CD4-positive, alpha-beta T cell treated with Interleukin-17A for 4 hours (primary cell): ENCODE results near the gene SLC16A7.

Experiments used
- DNase-seq: peaks from one replicate; pipeline ENCODE4 v3.0.0-alpha.2; 2020; ENCODE audit warnings: mixed read lengths

SLC16A7 gene

DNA sequence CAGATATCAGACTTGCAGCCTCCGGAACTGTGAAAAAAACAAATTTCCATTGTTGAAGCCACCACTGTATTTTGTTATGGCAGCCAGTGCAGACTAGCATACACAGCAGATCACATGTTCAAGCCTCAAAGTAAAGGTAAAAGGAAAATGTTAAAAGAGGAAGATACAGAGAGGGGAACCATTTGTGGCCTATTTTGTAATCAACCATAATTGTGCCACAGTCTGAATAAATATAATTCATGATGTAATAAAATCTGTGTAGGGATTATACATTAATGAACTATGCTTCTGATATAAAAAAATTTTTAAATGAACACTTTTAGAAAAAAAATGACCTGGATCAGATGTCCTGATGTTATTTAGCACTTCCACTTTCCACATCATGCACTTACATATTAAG lies 79.6 kb downstream of the SLC16A7 start:
- DNase-seq: no peak

DNA sequence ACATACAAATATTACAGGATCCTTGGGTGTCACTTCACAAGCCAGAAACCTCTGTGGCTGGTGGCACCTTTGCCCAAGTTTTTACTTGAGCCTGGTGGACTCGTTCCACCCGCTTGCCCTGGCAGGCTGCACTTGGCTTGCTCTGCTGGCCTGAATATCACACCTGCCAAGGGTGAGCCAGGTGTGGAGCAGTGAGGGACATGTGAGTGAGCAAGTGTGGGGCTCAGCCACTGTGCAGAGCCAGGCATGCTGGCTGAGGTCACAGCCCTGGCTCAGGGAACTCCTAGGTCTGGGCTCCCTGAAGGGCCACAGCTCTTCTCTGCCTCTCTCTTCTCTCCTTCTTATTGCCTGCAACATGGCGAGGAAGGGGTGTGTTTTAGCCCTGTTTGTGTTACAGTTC lies 82.0 kb downstream of the SLC16A7 start:
- no peak for DNase-seq

DNA sequence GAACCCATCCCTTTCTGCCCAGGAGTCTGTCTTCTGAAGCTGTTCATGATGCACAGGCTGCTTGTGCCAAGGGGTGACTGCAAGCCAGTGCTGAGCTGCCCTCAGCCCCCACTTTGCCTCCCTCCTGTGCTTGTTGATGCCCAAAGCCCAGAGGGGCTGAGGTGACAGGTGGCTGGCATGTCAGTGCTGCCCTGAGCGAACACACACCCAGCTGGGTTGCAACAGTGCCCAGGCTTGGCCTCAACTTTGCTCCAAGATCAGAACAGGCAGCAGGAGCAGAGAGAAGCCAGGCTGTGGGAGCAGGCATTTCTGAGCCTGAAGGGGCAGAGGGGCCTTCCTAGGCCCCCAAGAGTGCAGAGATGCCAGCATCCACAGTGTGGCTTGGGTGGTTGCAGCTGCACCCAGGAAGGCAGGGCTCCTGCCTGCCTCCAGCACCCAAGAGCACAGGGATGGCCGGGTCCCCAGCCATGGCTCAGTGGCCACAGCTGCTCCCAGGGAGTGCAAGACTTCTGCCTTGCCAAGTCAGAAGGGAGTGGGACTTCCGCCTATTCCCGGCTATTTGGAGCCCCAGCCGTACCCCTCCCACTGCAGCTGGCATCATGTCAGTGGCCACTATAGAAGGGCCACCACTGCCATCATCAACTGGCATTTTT lies 83.1 kb downstream of the SLC16A7 start:
- no peak for DNase-seq

DNA sequence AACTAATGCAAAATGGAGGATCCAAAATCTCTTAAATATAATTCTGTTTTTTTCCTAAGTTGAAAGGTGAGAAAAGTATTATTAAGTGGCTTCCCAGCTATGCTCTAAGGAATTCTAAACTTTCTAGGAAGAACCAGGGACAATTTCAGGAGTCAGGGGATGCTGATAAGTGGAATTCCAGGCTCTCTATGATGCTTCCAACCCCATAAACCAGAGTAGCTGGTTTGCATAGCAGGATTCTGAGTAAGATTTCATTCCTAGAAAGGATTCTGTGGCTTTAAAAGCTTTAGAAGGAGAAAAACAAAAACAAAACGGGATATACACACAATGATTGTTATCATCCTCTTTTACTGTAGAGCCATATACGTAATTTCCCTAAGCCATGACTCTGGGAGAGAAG lies 93.9 kb downstream of the SLC16A7 start:
- DNase-seq: no peak

DNA sequence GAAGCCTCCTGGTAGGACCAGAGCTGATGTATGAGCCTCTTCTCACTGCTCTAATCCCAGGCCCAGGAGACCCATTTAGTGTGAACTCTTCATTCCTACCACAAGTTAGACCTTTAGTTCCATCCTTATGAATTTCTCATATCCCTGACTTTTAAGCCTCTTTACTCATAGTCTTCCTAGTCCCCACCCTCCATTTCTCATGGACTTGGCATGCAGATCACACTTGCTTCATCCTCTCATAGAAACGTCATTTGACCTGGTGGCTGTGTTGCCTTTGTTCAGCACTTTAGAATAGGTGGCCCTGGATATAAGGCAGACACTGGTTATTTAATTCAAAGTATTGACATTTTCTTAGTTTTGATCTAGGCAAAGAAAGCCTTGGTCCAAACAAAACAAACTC lies 99.5 kb downstream of the SLC16A7 start:
- no peak for DNase-seq

DNA sequence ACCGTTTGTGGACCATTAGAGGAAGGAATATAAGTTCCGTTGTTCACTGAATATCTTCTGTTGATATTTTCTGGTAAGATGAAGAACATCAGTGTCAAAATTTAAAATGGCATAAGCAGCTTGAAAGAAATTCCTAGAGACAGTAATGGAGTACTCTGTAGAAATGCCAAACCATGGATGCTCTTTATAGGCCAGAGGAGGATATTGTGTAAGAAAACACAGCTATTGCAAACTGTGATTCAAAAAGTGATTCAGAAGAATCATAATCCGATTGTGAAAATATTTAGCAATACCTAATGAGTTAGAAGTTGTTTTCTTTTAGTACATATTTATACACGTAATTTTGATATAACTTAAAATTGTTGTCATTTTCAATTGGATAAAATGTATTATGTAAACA lies 102.8 kb downstream of the SLC16A7 start:
- no peak for DNase-seq

DNA sequence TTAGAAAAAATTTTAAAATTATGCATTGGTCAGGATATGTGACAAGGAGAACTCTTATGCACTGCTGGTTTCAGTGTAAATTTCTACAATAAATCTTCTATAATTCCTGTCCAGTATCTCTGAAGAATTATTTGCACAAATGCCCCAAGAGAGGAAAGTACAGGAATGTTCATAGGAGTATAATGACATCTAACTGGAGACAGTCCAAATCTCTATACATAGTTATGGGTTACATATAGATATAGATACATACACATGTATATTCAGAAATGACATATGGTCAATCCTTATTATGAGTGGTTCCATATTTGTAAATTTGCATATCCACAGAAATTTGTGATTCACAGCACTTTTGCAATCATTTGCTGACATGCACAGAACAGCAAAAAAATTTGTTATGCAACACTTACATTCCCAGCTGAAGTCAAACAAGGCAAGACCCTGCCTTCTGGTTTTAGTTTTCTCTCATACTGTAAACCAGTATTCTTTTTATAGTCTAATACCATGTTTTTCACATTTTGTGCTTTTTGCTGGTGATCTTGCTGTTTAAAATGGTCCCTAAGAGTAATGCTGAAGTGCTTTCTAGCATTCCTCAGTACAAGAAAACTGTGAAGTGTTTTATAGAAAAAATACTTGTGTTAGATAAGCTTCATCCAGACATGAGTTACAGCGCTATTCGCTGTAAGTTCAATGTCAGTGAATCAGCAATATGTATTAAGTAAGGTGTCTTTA lies 103.8 kb downstream of the SLC16A7 start:
- no peak for DNase-seq

DNA sequence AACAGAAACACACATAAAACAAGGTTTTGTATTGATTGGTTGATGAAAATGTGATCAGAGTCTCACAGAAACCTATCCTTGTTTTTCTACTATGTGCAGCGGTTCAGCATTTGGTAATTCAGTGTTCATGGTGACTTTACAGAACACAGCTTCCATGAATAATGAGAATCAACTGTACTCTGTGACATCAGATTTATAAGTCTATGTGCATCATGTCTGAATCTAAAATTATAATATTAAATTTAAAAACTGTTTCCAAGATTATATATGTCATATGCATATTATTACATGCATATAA lies 104.3 kb downstream of the SLC16A7 start:
- no peak for DNase-seq

DNA sequence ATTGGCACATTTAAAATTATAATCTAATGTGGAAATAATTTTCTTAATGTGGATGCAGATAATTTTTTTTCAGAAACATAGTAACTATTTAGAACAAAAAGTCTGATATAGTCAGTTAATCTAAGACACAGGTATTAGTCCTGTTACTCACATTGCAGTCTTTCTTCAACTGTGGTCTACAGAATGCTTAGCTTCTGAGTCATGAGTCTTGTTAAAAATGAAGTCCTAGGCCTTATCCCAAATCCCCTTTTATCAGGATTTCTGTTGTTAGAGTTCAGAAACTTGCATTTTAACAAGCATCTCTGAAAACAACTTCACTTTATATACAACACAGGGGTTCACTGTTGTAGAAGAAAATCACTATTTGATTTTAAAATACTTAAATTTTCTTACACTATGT lies 112.2 kb downstream of the SLC16A7 start:
- DNase-seq: no peak

DNA sequence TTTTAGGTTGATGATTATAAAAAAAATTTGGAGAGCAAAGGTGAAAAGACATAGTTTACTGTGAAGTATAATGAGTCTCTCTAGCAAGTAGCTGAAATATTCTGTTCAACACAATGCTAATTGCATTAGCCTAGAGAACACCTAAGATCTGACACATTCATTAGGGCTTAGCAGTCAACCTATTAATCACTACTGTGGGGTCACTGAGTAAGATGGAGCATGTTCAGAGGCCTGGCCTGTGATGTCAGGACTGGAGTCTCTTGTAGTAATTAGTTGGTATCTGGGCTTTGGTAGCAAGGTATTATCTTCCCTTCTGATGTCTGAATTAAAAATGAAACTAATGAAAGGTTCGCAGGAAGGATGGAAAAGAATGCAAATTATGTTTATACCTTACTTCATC lies 112.7 kb downstream of the SLC16A7 start:
- no peak for DNase-seq

DNA sequence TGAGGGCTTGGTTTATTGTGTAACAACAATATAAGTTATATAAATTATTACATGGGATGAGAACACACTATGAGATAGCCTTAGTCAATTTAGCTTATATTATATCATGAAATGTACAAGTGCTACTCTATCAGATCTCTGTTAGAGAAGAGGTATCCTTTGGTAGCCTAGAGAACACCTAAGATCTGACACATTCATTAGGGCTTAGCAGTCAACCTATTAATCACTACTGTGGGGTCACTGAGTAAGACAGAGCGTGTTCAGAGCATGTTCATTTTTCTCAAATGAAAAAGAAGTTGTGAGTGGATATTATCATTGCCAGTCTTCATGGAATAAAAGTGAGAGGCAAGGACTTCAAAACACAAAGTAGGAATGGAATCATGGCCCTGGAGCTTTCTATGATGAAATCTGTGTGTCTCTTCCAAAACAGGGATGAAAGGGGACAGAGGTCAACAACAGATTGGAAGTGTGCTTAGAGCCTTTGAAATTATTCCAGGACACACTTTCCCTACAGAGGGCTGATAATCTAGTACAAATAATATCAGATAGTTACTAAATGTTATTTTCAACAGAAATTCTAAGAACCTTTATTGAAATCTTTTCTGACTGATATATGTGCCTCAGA lies 114.3 kb downstream of the SLC16A7 start:
- DNase-seq: no peak

DNA sequence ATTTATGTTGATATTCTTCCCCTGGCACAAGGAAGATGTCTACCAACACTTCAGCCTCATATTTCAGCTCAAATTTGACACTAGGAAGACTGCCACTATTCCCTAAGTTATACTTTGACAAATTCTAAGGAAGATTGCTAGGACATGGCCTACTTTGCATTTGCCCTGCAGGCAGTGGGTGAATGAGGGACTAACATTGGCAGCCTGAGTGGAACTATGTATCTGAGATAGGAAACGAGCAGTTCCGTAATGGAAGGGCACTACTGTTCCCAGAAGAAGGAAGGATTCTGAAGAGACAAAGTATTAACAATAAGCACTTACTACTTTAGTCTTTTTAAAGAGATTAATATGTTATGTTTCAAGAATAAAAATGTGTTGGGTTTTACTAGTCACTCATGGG lies 115.1 kb downstream of the SLC16A7 start:
- DNase-seq: no peak

DNA sequence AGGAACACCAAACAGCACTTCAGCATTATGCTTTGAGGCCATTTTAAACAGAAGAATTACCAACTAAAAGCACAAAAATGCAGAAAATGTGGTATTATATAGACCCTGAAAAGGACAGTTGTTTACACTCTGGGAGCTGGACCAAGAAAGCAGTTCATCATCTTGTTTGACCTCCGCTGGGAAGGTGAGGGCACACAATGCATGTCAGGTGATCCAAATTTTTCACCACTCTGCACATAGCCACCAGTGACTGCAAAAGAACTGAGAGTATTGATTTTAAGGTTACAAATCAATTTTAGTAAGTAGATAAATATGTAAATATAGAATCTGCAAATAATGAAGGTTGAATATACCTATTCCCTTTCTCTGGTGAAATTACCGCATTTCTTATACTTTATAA lies 119.6 kb downstream of the SLC16A7 start:
- DNase-seq: no peak

DNA sequence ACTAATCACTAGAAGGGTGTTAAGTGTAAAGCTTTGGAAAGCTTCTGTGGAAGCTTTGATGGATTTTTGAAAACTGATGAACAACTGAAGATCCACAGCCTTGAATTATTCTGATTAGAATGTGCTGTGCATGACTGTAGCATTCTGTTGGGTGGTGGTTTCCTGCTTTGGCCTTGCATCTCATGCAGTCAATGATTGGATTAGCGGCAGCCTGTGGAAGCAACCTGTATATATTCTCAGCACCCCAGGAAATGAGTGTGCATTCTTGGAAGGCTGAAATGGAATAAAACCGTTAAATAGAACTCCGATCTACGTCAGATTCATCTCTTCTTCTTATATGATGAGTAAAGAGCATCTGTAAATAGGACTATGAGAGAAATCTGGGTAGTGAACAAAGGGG lies 120.2 kb downstream of the SLC16A7 start:
- no peak for DNase-seq

DNA sequence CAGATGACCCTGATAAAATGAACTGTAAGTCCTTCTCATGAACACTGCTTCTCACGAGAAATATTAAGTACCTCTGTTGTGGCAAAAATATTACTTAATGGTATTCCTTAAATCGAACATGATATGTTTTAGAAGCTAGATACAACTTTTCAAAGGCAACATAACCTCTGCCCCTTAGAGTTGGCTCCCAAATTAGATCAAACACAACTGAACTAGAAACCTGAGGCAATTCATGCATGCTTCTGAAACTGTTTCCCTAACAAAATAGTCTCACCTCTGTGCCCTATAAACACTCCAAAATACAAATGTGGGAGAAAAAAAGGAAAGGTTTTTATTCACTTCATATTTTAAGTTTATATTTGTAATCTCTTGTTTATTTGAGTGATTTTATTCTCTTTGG lies 121.6 kb downstream of the SLC16A7 start:
- no peak for DNase-seq

DNA sequence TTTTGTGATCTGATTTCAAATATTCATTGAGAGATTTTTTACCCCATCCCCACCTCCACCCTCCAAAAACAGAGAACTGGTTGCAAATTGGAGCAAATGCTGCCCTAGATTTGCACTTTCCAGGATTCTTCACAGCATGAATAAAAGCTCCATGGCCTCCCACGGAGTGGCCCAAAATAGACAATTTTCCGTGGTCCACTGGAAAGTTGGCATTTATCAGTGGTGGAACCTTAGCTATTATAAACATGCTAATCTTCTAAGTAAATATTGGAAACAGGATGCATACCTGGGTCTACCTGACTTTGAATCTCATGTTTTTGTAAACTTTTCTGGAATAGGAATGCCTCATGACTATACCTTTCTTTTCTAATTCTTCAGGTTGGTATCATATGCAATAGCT lies 123.9 kb downstream of the SLC16A7 start:
- DNase-seq: no peak

DNA sequence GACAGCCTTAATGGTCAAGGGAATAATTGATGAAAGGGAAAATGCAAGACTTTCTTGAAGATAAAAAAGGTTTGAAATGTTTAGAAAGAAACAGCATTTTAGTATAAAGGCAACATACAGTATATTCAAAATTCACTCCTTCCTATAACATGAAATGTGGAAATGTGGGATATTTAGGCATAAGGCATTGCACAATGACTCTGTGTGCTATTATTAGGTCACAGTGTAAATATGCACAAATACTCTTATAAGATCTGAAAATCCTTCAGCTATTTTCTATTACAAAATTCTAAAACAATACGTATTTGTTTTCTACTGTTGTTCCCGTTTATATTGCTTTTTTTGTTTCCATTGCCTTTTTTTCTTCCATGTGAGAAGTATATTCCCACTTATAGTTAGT lies 127.7 kb downstream of the SLC16A7 start:
- DNase-seq: no peak

DNA sequence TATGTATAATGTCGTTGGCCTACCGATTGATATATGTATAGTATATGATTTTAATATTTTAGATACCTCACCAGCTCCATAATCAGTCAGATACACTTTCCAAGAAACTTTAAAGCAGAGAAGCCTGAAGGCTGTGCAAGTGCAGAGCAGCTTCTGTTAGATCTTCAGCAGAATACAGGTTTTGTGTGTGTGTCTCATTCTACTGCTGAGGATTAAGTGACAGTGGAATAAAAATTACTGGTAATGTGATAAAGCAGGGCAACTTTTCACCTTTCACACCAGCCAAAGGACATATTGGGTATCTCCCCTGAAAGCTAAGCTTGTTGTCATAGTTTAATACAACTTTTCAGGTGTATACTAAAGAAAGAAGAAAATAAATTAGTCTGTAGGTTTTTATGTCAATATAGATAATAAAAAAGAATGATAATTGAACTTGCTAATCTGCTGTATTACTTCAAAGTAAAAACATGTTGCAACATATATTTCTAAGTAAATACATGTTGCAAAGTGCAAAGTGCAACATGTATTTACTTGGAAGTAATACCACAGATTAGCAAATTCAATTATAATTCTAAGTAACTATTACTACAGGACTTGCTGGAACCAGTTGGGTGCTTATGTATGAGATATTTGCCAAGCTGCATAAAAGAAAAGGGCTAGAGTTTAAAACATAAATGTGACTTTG lies 128.3 kb downstream of the SLC16A7 start:
- DNase-seq: no peak

DNA sequence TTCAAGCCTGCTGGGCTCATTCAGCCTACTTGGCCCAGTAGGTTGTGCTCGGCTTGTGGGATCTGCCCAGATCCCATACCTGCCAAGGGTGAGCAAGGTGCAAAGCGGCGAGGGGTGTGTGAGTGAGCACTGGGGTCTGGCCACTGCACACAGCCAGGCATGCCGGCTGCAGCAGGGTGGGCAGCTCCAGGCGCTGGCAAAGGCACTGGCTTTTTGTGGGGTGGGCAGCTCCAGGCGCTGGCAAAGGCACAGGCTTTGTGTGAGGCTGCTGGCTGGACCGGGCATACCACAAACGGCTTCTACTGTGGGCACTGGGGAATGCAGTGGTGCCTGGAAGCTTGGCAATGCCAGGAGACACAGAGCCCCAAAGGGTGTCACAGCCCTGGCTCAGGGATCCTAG lies 137.4 kb downstream of the SLC16A7 start:
- no peak for DNase-seq

DNA sequence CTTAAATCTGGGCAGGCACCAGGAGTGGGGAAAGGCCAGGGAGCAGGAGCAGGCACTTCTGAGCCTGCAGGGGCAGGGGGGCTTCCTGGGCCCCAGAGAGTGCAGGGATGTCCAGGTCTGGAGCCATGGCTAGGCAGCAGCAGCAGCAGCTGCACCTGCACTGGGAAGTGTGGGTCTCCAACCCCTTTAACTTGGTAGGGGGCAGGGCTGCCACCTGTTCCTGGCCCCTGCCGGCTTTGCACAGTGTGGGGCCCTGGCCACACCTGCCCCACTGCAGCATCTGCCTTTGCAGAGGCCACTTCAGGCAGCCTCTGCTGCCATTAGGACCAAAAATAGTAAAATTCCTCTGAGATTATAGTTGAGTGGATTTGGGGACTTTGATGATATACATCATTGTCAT lies 138.5 kb downstream of the SLC16A7 start:
- DNase-seq: no peak

DNA sequence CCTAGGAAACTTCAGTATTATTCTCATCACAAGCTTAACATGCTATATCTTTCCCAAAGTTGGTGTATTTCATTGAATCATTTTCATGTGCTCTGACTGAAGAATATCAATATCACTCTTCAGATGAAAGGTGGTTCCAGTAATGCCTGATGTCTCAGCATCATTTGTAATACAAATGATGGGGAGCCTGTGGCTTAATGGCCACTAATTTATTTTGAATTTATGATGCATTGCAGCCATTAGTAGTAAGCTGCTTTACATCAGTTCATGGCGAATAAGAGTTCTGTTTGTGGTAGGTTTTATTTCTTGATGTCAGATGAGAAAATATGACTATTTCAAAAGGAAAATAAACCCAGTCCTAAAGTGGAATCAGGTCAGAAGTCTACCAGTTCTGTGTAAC lies 139.4 kb downstream of the SLC16A7 start:
- no peak for DNase-seq

DNA sequence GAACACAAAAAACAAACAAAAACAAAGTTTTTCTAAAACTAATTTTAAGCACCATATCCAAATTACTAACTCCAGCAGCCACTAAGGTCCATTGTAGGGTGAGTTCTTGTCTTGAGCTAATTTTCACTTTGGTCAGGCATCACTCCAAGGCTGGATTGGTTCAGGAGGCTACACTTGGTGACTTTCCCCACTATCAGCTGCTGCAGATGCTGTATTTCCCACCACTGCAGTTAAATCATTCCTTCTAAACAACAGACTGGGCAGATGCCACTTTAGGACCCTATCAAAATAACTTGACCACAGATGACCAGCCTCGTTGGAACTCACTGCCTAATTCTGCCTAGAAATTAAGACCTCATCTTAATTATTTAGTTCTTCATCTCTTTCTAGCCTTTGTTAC lies 140.5 kb downstream of the SLC16A7 start:
- no peak for DNase-seq

DNA sequence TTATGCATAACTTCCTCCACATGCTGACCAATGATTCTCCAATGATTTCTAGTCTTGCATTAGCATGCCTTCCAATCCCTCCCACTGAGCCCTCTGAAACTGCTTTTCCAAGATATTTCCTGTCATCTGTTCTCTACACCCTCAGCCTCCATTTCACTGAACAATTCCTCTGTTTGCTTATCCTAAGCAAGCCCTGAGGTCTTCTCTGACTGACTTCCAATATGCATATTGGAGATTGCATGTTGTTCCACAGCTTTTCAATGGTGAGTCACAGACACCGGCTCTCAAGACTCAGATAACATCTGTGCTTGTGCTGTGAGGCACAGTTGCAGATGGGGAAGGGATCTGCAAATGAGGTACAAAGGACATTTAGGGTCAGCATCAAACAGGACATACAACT lies 141.0 kb downstream of the SLC16A7 start:
- DNase-seq: no peak
